NK-92 treated with Interleukin-12 subunit alpha and Interleukin-12 subunit beta, amount 100 ng/mL, for 24 hours (cell line): ENCODE measurements around the gene FUT6.
"Not testable (repeated sequence)": the region's sequence is repeated elsewhere in the genome, so short reads cannot be mapped to it uniquely, and the experiment has no call there.

ENCODE experiments used
- DNase-seq: peaks from one replicate; lab custom pipeline; 2025; lab: John Stamatoyannopoulos, UW

FUT6 gene

GRCh38 chr19:5785423-5785822, 54.1 kb downstream of the FUT6 start:
- DNase-seq: no peak

DNA sequence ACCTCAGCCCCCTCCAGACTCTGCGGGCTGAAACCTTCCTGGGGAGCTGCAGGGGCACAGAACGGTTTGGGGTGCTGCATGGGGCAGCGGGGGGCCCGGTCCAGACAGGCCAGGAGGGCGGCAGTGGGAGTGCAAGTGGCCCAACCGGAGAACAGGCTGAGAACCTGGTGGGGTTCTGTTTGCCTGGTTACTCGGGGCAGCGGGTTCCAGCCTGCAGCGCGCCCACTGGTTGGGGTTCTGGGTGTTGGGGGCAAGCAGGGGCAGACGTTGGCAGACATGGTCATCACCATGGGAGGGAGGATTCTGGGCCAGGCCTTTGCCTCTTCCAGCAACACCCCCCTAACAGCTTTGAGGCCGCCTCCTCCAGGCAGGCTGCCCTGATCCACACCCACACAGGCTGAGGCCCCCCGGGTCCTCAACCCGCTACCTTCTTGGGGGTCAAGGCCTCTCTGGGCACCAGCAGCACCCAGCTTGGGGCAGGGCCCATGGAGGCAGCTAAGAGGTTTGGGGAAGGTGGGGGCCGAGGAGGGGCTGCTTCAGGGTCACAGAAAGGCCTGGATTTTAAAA, 54.8 kb downstream of the FUT6 start, which contains the start of gene PRR22:
PRR22 (minus strand) TSS at position 166 of the 567 bp plus-strand sequence; CDS start at position 80, 86 bp downstream.
- DNase-seq: no peak

DNA sequence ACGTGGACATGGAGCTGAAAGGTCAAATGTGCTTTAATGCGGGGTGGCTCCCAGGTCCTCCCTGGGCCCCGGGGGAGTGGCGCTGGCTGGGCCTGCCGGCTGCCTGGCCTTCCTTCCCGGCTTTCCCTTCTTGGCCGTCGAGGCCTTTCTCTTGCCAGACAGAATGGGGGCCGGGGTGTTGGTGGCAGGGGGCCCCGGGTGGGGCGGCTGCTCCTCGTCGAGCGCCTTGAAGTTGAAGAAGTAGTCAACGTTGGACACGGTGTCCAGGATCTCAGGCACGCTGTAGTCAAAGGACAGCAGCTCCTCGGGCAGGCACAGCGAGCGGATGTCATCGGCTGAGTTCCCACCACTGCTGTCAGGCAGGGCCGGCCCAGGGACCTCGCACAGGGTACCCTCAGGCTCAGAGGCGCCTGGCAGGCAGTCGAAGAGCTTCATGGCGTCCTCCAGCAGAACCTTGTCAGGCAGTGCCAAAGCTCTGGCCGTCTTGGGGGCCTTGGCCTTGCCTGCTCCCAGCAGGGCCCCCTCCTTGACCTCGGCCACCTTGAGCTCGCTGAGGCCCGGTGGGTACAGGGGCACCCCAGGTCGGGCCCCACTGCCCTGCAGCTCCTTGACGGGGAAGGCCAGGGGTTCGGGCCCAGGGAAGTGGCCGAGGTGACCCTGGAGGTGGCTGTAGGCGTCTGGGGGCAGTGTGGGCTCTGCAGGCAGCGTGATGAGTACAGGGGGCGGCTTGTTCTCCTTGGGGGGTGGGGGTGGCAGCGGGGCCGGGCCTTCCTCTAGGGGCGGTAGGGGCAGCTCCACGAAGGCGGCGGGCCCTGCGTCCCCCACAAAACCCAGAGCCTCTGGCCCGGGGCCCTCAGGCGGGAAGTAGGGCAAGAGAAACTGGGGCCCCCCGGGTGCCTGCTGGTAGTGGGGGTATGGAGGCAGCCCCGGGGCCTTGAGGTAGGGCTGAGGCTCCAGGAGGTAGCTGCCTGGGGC, 56.3 kb downstream of the FUT6 start:
- no peak for DNase-seq

- no peak for DNase-seq
Observed at GRCh38 chr19:5782322-5782721, 57.2 kb downstream of the FUT6 start.

GRCh38 chr19:5780916-5781315, 58.6 kb downstream of the FUT6 start:
- not testable (repeated sequence) for DNase-seq
